SW 1271 (cell line): Measurements from ENCODE around the gene C11orf68.
A peak's percentile ranks its signal among the peaks of the same experiment; 100 is the strongest.

Experiments
- DNase-seq, 2 experiments: peaks; one replicate each; lab custom pipeline; 2025; lab: John Stamatoyannopoulos, UW

The C11orf68 gene

DNA sequence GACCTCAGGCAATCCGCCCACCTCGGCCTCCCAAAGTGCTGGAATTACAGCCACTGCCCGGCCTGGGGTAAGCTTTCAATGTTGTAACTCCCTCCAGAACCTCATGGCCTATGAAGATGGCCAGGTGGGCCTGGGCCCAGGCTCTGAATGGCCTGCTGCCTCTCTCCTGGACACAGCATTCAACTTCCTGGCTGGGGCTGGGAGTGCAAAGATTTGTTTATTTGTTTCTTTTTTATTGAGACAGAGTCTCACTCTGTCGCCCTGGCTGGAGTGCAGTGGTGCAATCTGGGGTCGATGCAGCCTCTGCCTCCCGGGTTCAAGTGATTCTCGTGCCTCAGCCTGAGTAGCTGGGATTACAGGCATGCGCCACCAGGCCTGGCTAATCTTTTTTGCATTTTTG, 25.9 kb upstream of the C11orf68 start:
- no peak for DNase-seq

DNA sequence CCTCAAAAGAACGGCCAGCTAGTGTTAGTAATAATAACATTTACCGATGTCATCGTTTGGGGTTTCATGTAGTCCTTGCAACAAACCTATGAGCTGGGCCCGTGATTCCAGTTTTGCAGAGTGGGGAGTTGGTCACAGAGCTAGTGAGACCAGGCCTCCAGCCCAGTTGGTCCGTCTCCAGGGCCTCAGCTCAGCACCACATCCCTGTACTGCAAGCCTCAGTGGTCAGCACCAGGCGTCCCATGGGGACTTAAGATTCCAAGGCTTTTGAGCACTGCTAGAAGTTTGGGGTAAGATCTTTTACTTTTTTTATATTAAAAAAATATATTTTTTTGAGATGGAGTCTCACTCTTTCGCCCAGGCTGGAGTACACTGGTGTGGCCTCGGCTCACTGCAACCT, 25.3 kb upstream of the C11orf68 start:
- no peak for DNase-seq

DNA sequence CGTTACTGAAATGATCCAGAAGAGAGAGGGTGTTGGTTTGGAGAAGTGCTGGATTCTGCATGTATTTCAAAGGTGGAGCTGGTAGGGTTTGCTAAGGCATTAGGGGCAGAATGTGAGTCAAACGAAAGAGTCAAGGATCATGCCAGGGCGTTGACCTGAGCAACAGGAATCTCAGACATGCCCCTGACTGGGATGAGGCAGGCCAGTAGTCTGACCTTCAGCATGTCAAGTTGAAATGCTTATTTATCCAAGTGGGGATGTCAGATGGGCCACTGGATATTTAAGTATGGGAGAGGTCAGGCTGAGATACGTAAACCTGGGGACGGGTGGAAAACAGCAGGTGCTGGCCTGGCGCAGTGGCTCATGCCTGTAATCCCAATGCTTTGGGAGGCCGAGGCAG, 23.7 kb upstream of the C11orf68 start:
- DNase-seq = no peak

DNA sequence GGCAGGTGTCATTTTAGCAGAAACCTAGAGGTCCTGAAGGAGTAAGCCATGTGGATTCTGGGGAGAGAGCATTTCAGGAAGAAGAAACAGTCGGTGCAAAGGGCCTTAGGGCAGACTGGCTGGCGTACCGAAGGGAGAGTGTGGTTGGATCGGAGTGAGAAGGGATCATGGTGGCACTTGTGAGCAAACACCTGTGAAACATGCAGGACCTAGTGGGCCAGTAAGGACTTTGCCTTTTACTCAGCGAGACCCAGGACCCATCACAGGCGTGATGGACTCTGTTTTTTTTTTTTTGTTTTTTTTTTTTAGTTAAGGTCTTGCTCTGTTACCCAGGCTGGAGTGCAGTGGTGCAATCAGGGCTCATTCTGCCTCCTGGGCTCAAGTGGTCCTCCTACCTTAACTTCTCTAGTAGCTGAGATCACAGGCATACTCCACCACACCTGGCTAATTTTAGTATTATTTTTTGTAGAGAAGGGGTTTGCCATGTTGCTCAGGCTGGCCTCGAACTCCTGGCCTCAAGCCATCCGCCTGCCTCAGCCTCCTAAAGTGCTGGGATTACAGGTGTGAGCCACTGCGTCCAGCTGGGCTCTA, 23.0 kb upstream of the C11orf68 start:
- DNase-seq = no peak

DNA sequence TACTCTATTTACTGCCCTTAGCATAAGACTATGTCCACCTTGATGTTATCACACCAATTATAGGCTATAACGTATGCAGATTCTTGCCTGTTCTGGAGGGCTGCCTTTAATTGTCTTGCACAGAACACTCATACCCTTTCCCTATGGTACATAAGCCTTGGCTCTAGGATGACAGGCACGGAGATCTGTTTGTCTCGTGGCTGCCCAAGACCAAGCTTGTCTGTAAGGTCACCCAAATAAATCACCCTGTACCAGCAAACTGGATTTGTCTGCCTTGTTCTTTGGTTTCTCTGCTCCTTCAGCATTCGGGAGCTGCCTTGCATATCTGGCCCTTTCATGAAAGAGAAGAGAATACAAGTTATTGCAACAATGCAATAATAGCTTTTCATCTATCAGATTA, 18.9 kb upstream of the C11orf68 start:
- no peak for DNase-seq

DNA sequence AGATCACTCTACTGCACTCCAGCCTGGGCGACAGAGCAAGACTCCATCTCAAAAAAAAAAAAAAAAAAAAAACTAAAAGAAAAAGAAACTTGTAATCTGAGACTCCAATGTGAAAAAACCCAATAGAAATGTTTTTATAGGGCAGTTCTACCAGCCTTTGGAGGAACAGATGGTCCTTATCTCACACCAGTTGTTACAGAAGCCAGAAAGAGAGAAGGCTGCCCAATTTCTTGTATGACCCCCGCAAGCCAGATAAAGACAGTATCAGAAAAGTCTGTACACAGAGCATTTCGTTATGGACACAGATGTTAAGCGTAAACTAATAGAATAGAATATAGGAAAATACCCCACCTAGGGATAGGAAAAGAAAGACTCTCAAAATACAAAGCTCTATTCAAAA, 15.2 kb upstream of the C11orf68 start:
- DNase-seq = no peak

DNA sequence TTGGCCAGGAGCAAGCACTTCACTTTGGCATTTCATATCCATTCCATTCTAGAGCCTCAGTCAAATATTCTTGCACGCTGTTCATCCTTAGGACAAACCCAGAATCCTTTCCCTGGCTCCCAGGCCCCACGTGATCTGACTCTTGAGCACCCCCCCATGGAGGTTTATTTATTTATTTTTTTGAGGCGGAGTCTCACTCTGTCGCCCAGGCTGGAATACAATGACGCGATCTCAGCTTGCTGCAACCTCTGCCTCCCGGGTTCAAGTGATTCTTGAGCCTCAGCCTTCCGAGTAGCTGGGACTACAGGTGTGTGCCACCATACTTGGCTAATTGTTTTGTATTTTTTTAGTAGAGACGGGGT, 13.7 kb upstream of the C11orf68 start:
- DNase-seq = no peak

DNA sequence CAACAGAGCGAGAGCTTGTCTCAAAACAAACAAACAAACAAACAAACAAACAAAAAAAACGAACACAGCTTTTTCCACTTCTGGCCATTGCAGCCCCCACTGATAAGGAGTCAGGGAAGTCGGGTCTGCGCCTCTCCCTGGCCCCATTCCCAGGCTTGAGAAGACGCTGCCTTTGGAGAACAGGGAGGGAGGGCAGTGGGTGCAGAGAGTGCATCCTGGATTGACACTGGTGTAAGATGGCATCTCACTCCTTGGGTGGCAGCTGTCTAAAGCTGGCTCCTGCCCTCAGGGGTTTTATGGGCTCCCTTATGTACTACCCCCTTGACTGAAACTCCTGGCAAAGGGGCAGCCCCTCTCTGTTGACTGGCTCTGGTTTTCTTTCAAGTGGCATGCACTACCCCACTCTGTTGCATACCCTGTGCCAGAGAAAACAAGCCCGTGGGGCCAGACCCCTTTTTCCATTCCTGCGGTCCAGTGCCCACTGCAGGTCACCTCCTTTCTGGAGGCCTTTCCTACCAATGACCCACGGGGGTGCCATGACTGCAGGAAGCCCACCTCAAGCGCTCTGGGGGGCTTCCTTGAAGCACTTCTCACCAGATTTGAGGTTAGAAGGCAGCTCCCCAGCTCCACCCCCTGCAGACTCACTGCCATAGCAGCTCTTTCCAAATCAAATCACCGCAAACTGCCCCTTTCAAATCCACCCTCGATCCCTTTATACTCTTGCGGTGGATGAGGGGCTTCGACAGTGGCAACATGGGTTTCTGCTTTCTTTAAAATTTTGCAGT, 13.1 kb upstream of the C11orf68 start:
- no peak for DNase-seq

DNA sequence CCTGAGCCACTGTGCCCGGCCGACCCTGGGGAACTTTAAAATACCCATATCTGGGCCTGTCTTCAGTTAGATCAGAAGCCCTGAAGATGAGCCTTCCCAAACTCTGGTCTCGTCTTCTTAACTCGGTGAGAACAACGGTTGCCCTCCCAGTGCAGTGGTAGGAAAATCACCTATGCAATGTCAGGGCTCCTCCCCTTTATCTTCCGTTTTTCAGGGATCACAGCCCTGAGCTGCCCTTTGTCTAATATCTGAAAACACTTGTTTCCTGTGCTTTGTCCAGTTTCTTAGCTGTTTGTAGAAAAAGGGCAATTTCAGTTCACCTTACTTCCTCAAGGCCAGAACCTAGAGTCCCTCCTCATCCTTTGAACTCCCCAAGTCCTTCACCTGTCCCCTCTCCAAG, 9.8 kb upstream of the C11orf68 start:
- no peak for DNase-seq

DNA sequence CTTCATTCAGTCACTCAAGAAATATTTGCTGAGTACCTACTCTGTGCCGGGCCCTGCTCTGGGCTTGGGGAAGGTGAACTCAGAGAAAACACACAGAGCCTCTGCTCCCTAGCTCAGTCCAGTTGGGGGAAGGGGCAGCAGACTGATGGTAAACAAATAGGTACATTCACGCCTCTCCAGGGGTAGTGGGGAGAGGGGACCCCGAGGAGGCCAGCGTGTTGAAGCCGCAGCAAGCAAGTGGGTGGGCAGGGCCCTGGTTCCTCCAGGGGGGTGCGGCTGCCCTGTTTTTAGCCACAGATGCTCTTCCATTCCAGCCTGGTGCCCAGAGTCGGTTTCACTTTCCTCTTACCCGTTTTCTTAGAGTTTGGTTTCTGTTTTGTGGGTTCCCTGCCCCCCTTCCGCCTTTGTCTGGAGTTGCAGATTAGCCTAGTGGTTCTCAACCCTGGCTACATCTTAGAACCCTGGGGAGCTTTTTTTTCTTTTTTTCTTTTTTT, 9.1 kb upstream of the C11orf68 start:
- no peak for DNase-seq

DNA sequence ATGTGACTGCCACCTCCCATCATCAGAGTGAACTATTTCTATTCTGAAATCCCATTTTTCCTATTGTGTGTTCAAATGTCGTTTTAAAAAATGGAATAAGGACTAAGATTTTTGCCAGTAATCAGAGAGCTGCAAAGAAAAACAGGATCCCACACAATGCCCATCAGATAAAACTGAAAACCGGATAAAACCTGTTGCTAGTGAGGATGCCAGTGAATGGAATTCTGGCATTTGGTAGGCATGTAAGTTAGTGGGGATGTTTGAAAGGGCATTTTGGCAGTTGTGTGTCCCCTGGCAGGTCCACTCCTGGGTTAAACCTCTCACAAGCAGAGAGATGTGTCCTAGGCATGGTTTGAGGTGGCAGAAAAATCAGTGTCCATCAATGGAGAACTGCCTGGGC, 6.5 kb upstream of the C11orf68 start:
- DNase-seq = no peak

DNA sequence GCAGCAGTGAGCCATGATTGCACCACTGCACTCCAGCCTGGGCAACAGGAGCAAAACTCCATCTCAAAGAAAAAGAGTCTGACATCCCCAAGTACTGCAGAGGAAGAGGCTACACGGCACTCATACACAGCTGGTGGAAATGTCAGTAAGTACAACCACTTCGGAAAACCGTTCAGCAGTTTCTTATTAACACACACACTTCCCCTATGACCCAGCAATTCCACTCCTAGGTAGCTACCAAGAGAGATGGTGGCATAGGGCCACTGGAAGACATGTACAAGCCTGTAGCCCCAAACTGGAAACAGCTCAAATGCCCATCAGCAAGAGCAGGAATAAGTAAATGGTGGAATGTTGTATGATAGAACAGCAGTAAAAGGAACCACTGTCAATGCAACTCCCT, 3.7 kb upstream of the C11orf68 start:
- no peak for DNase-seq

DNA sequence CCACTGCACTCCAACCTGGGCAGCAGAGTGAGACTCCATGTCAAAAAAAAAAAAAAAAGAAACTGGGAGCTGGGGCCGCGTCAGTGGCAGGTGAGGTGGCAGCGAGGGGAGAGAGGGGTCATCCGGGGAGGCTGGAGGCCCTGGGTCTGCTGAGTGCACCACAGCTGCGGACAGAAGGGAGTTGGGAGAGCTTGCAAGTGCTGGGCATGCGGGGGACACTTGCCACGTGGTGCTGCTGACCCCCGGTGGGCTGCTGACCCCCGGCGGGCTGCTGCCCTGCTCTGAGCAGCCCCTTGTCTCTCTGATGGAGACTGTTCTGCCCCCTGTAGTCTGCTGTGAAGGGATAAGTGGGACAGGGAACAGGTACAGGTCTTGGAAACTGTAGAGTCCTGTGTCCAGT, 3.0 kb upstream of the C11orf68 start:
- no peak for DNase-seq

DNA sequence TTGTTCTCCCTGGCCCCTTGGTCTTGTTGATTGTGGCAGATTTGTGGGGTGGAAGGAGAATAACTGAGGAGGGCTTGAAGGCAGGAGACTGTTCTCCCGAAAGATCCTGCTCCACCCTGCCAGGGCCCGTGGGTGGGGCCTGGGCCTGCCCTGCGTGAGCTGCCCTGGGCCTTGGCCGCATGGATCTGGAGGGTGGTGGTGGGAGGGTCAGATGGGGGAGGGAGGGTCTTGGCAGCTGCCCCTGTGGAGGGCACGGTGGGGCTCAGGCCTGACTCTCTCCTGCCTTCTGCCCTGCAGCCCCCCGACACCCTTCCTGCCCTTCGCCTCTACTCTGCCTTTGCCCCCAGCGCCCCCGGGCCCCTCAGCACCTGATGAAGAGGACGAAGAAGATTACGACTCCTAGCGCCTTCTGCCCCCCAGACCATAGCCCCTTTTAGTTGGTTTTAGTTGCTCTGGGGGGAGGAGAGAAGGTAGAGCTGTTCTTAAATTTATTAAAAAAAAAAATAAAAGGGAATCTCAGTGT, 2.2 kb upstream of the C11orf68 start:
- no peak for DNase-seq

DNA sequence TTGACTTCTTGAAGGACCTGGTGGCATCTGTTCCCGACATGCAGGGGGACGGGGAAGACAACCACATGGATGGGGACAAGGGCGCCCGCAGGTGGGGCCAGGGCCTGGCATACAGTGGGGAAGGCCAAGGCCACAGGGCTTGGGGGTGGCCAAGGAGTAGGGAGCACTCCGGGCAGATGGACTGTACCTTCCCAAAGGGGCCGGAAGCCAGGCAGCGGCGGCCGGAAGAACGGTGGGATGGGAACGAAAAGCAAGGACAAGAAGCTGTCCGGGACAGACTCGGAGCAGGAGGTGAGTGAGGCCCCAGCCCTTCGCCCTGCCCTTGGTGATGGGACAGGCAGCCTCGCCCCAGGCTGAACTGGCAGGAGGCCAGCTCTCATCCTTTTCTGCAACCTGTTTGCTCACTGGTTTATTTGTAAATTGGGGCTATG, 1.5 kb upstream of the C11orf68 start:
- DNase-seq = no peak

DNA sequence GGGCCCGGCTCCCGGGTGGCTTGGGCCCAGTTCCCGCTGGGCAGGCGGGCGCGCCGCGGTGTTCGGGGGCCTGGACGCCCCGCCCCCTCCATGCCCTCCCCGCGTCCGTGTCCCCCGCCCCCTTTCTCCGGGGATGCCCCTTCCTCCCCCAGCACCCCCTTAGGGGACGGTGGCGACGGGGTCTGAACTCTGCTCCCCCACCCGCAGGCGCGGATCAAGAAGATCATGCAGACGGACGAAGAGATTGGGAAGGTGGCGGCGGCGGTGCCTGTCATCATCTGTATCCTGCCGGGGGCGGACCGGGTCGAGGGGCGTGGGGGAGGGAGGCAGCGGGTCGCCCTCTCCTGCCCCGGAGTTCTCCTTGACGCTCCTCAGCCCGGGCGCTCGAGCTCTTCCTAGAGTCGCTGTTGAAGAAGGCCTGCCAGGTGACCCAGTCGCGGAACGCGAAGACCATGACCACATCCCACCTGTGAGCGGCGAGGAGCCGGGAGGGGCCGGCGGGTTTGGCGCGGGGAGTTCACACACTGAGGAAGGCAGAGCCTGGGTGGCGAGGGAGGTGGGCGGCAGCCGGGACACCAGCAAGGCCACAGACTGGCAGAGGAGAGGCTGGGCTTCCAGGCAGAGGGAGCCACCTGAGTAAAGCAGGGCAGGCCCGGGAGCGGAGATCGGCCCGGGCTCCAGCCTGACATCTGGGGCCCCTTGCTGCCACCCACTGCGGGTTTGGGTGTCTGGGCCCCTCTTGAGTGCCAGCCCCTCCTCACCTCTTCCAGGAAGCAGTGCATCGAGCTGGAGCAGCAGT, 910 bp upstream of the C11orf68 start:
- peak in 1 of 2 experiments; percentile 69 for DNase-seq

DNA sequence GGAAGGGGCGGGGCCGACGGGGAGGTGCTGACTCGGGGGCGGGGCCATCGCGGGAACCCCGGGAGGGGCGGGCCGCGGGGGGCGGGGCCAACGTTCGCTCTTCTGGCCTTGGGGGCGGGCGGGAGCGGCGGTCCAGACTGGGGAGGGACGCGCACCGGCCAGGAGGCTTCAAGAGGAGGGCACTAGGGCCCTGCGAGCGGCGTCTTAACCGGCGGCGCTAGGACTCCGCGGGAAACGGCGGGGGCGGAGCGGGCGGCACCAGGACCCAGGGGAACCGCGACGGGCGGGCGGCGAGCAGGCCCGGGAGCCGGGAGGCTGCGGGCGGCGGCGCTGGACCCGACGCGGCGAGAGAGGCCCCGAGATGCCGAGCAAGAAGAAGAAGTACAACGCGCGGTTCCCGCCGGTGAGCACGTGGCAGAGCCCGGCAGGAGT, 295 bp upstream of the C11orf68 start, which contains the start of gene DRAP1:
DRAP1 (plus strand) TSS at position 286 of the 432 bp plus-strand sequence; CDS start at position 362, 76 bp downstream.
- DNase-seq = peak; percentile 85 to 94

DNA sequence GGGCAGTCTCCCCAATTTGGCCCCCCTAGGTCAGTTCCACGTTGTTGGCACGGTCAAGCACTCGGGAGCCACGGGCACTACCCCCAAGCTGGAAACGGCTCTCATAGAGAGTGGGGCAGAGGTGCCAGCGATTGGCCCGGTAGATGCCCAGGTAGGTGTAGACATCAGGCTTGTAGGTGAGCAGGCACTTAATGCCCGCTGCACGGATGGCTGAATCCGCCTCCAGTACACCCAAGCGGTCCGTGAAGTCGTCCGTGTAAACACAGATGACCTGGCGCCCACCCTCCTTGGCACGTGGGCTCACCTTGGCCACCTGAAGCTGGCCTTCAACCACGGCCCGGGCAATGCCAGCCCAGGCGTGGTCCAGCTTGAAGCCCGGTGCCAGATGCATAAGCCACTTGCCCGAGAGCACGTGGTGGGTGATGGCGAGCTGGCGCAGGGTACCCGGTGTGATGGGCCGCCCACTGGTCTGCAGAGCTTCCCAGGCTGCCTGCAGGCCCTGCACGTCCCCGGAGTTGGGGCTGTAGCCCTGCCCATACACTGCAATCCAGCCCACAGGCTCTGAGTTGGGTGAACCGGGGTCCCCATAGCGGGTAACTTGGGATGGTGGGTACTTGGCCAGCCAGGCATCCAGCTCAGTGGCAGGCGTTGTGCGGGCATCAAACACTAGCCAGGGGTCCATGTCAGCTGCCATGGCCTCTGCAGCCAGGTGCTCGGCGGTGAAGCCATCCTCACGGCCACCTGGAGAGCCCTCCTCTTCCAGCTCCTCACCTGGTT, 1.2 kb downstream of the C11orf68 start:
- DNase-seq = no peak

DNA sequence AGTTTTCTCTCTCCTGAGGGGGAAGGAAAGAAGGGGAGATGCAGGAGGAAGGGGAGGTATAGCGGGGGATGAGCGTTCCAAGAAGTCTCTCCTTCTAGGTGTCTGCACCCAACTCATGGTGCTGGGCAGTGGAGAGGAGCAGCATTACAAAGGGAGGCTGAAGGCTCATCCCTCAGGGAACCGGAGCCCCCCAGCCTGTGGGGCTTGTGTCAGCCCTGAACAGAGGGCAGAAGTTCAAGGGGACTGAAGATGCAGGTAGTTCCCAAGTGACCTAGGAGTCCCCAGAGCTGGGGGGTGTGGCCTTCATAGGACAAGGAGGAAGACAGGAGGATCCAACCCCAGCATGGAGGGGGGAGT, 1.8 kb downstream of the C11orf68 start:
- DNase-seq = no peak

DNA sequence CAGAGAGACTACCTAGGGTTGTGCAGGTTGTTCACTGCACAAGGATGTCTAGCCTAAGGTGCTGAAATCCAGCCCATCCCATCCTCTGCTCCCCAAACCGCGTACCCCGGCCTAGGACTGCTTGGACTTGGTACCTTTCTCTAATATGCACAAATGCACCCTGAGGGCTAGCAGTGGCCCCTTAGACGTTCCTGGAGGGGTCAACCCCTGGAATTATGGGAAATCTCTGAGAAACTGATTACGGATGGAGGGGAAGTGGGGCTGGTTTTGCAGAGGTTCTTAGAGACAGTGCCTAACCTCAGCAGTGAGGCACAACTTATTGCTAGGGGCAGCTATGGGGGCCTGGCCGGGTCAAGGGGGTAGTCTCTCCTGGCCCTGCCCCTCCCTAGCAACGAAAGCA, 2.5 kb downstream of the C11orf68 start:
- no peak for DNase-seq

DNA sequence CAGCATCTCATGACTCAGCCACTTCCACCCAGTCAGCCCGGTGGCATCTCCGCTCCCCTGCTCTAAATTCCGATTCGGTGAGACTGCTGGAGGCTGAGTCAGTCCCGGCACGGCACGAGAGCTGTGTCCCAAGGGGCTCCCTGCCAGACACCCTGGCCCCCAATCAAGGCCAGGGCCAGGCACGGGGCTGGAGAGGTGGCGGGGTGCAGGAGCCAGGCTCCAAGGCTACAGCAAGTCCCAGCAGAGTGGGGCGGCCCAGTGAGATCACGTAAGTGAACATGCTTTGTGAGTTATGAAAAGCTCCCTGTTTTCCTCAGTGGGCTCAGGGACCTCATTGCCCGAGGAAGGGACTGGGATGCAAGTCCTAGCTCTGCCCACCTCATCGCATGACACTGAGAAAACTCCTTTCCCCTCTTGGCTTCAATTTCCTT, 3.0 kb downstream of the C11orf68 start:
- DNase-seq = peak; percentile 95 to 97
